Vagina (tissue), 2 donors: ENCODE results near the gene CEBPA. TPM values are rescaled to one million over a fixed set of nuclear protein-coding genes. Genes with fewer than 3 reads are reported as not detected.

Experiments used
- DNase-seq, 2 donors: peaks; one replicate each; pipeline ENCODE4 v3.0.0-alpha.2; 2017; ENCODE audit errors: extremely low spot score in 2 of 2
- H3K27ac ChIP-seq: fragments of 200-600 bp; sonication (generic); one replicate; pipeline ENCODE4 v1.5.1; 2019
- H3K27me3 ChIP-seq: fragments of 200-600 bp; sonication (generic); one replicate; pipeline ENCODE4 v1.5.1; 2019
- H3K36me3 ChIP-seq, 2 donors: fragments of 200-600 bp; sonication (generic); one replicate each; pipeline ENCODE4 v1.5.1; 2017 to 2019
- H3K4me1 ChIP-seq: fragments of 200-600 bp; sonication (generic); one replicate; pipeline ENCODE4 v1.5.1; 2019
- H3K4me3 ChIP-seq, 2 donors: fragments of 200-600 bp; sonication (generic); 1 replicate in 1 of 2; 2 replicates in 1 of 2; pipeline ENCODE4 v1.5.1; 2016 to 2019
- H3K9me3 ChIP-seq: fragments of 200-600 bp; sonication (generic); one replicate; pipeline ENCODE4 v1.5.1; 2019
- CTCF ChIP-seq, 3 experiments: fragments of 450-650 bp in 2 of 3; fragments of 200-600 bp in 1 of 3; sonication (generic) in 1 of 3; IDR thresholded peaks; one replicate each; pipeline ENCODE4 v1.5.1; 2017 to 2019; ENCODE audit warnings: antibody characterized with exemption in 3 of 3, mild to moderate bottlenecking in 2 of 3, moderate library complexity in 2 of 3
- POLR2A ChIP-seq, 2 donors: fragments of 450-650 bp; IDR thresholded peaks; one replicate each; pipeline ENCODE4 v1.6.1; 2017; ENCODE audit warnings: antibody characterized with exemption in 2 of 2, mild to moderate bottlenecking in 2 of 2, moderate library complexity in 2 of 2
- POLR2AphosphoS5 ChIP-seq, 2 donors: sonication (generic); formaldehyde crosslinking; IDR thresholded peaks; one replicate each; pipeline ENCODE4 v1.9.0; 2017; ENCODE audit warnings: antibody characterized with exemption in 2 of 2, mild to moderate bottlenecking in 2 of 2, low read depth in 1 of 2; ENCODE audit not compliant: insufficient read depth in 1 of 2
- intact Hi-C: fragments of 100-400 bp; cut with DNase I; formaldehyde crosslinking; loops from one replicate; pipeline ENCODE4 v1.15.1; 2023
- total RNA-seq: library from RNA; depleted of rRNA; stranded (reverse); fragments of >200 nt; gene quantifications from one replicate; pipeline ENCODE4 v1.2.3, GENCODE V29; 2016

The CEBPA gene
- total RNA-seq, 1 donor from 2014 or later: 38.3 TPM

GRCh38 chr19:33290956-33291622 is 11.2 kb downstream of the CEBPA start:
- H3K27ac ChIP-seq: peak overlapping the region; percentile 88
- no peaks in the 10 kb centered on the region for H3K9me3 ChIP-seq
- no peak overlapping the region for H3K4me3 ChIP-seq
- peaks cover 60% of the 10 kb centered on the region for H3K4me1 ChIP-seq
- H3K36me3 ChIP-seq: no peaks in the 10 kb centered on the region
- no peaks in the 10 kb centered on the region for H3K27me3 ChIP-seq
- DNase-seq: no peak
- intact Hi-C loops: no loop called here
- TF ChIP-seq POLR2A (IDR thresholded peaks at IDR 0.05): no peak
- TF ChIP-seq POLR2AphosphoS5 (IDR thresholded peaks at IDR 0.05; ENCODE audit: insufficient read depth in 1 of 2, low read depth in 1 of 2): no peak
- TF ChIP-seq CTCF (IDR thresholded peaks at IDR 0.05): no peak

- no peak overlapping the region for H3K4me3 ChIP-seq
- no peak for DNase-seq
- H3K27ac ChIP-seq: peak overlapping the region; percentile 88
- H3K9me3 ChIP-seq: no peaks in the 10 kb centered on the region
- intact Hi-C loops: no loop called here
- TF ChIP-seq POLR2A (IDR thresholded peaks at IDR 0.05) (no peak), POLR2AphosphoS5 (IDR thresholded peaks at IDR 0.05; ENCODE audit: insufficient read depth in 1 of 2, low read depth in 1 of 2) (peak in 1 of 2 donors; percentile 44)
- H3K4me1 ChIP-seq: peaks cover 51% of the 10 kb centered on the region
- H3K27me3 ChIP-seq: no peaks in the 10 kb centered on the region
- no peaks in the 10 kb centered on the region for H3K36me3 ChIP-seq
Observed at GRCh38 chr19:33290082-33290815, 12.1 kb downstream of the CEBPA start.

- Histone ChIP-seq H3K9me3 (no peaks in the 10 kb centered on the region), H3K4me1 (peaks cover 48% of the 10 kb centered on the region), H3K4me3 (no peak overlapping the region), H3K27me3 (no peaks in the 10 kb centered on the region), H3K36me3 (no peaks in the 10 kb centered on the region), H3K27ac (peak overlapping the region; percentile 88)
- TF ChIP-seq CTCF (IDR thresholded peaks at IDR 0.05) (no peak), POLR2A (IDR thresholded peaks at IDR 0.05) (no peak), POLR2AphosphoS5 (IDR thresholded peaks at IDR 0.05; ENCODE audit: insufficient read depth in 1 of 2, low read depth in 1 of 2) (no peak)
- no peak for DNase-seq
- intact Hi-C loops: no loop called here
Observed at GRCh38 chr19:33289261-33289660, 13.1 kb downstream of the CEBPA start.

GRCh38 chr19:33288666-33289065 is 13.7 kb downstream of the CEBPA start:
- no peak for DNase-seq
- H3K9me3 ChIP-seq: no peaks in the 10 kb centered on the region
- no peak for TF ChIP-seq POLR2A (IDR thresholded peaks at IDR 0.05)
- no peak for TF ChIP-seq POLR2AphosphoS5 (IDR thresholded peaks at IDR 0.05; ENCODE audit: insufficient read depth in 1 of 2, low read depth in 1 of 2)
- TF ChIP-seq CTCF (IDR thresholded peaks at IDR 0.05): no peak
- H3K27ac ChIP-seq: no peak overlapping the region
- intact Hi-C loops: no loop called here
- peaks cover 42% of the 10 kb centered on the region for H3K4me1 ChIP-seq
- H3K4me3 ChIP-seq: no peak overlapping the region
- H3K27me3 ChIP-seq: no peaks in the 10 kb centered on the region
- no peaks in the 10 kb centered on the region for H3K36me3 ChIP-seq

GRCh38 chr19:33287927-33288326 is 14.4 kb downstream of the CEBPA start:
- Histone ChIP-seq H3K27me3 (no peaks in the 10 kb centered on the region), H3K36me3 (no peaks in the 10 kb centered on the region), H3K4me3 (no peak overlapping the region), H3K4me1 (peaks cover 35% of the 10 kb centered on the region), H3K27ac (no peak overlapping the region), H3K9me3 (no peaks in the 10 kb centered on the region)
- DNase-seq: no peak
- no peak for TF ChIP-seq CTCF (IDR thresholded peaks at IDR 0.05)
- TF ChIP-seq POLR2A (IDR thresholded peaks at IDR 0.05): no peak
- TF ChIP-seq POLR2AphosphoS5 (IDR thresholded peaks at IDR 0.05; ENCODE audit: insufficient read depth in 1 of 2, low read depth in 1 of 2): no peak
- intact Hi-C loops: no loop called here
